ENCODE measurements around the gene LYZL6.

- no peak for TF ChIP-seq CTCF (IDR thresholded peaks at IDR 0.05 in 8 of 11, conservative IDR thresholded peaks at IDR 0.05 in 3 of 11)
- no peak for TF ChIP-seq POLR2A (IDR thresholded peaks at IDR 0.05)
- TF ChIP-seq POLR2AphosphoS5 (IDR thresholded peaks at IDR 0.05) = no peak
Measured at GRCh38 chr17:35978346-35978745, 34.8 kb upstream of the LYZL6 start.
